NCI-H146 treated with DMSO at 0.1 percent for 48 hours (cell line): ENCODE data around the gene RGMA.
A peak's percentile ranks its signal among the peaks of the same experiment; 100 is the strongest.

Source experiments
- DNase-seq: peaks from one replicate; lab custom pipeline; 2025; ENCODE audit not compliant: unreplicated experiment; lab: John Stamatoyannopoulos, UW

Gene RGMA

GRCh38 chr15:93093765-93094164, 4.8 kb upstream of the RGMA start:
- no peak for DNase-seq

- DNase-seq, result no peak
Observed at GRCh38 chr15:93091465-93091864, 2.5 kb upstream of the RGMA start.

GRCh38 chr15:93089727-93090305, 805 bp upstream of the RGMA start:
- peak; percentile 31 for DNase-seq

GRCh38 chr15:93088200-93088980, 621 bp downstream of the RGMA start:
- DNase-seq, result peak; percentile 39

GRCh38 chr15:93087825-93088199, 1.2 kb downstream of the RGMA start:
- peak; percentile 74 for DNase-seq

- no peak for DNase-seq
Observed at GRCh38 chr15:93086791-93087190, 2.2 kb downstream of the RGMA start.

GRCh38 chr15:93085692-93086091, 3.3 kb downstream of the RGMA start:
- DNase-seq, result no peak

GRCh38 chr15:93082861-93083260, 6.2 kb downstream of the RGMA start:
- no peak for DNase-seq

GRCh38 chr15:93081399-93081798, 7.6 kb downstream of the RGMA start:
- no peak for DNase-seq

GRCh38 chr15:93080451-93080850, 8.6 kb downstream of the RGMA start:
- no peak for DNase-seq

GRCh38 chr15:93076875-93077274, 12.1 kb downstream of the RGMA start:
- no peak for DNase-seq

GRCh38 chr15:93076217-93076616, 12.8 kb downstream of the RGMA start:
- no peak for DNase-seq

- no peak for DNase-seq
Observed at GRCh38 chr15:93074599-93074998, 14.4 kb downstream of the RGMA start.

- no peak for DNase-seq
Observed at GRCh38 chr15:93073465-93073952, 15.5 kb downstream of the RGMA start.

- DNase-seq, result peak; percentile 80
Observed at GRCh38 chr15:93072411-93073394, 16.3 kb downstream of the RGMA start.

- no peak for DNase-seq
Observed at GRCh38 chr15:93072011-93072410, 17.0 kb downstream of the RGMA start.

- DNase-seq, result no peak
Observed at GRCh38 chr15:93071469-93071936, 17.5 kb downstream of the RGMA start.

- no peak for DNase-seq
Observed at GRCh38 chr15:93070551-93071296, 18.3 kb downstream of the RGMA start.

- DNase-seq, result no peak
Observed at GRCh38 chr15:93070132-93070531, 18.9 kb downstream of the RGMA start.

GRCh38 chr15:93068581-93069199, 20.3 kb downstream of the RGMA start:
- DNase-seq, result peak; percentile 18
